H1 (cell line): ENCODE data around the gene TNS3. TPM values are rescaled to one million over a fixed set of nuclear protein-coding genes. Genes with fewer than 3 reads are reported as not detected.

Experiments used
- CTCF ChIA-PET: fragments of 300-600 bp; sonication (Branson Sonifier 250); formaldehyde crosslinking; loops from one replicate; lab custom pipeline; 2021; ENCODE audit not compliant: partially characterized antibody; lab: Charles Lee
- POLR2A ChIA-PET: fragments of 300-600 bp; sonication (Branson Sonifier 250); formaldehyde crosslinking; loops from one replicate; lab custom pipeline; 2021; ENCODE audit warnings: inconsistent platforms; ENCODE audit not compliant: partially characterized antibody; lab: Charles Lee
- DNase-seq, 2 experiments: peaks; one replicate each; pipeline versions ENCODE4 v3.0.0 to v3.0.0-alpha.2; 2010 to 2022; ENCODE audit warnings: low spot score in 2 of 2, low read depth in 1 of 2, mixed read lengths in 1 of 2
- FAIRE-seq: peaks from 2 replicates; lab custom pipeline; 2011; peaks lifted over from hg19 to GRCh38; lab: Jason Lieb, UNC
- H2AFZ ChIP-seq: 2 replicates; pipeline ENCODE4 v1.8.1; 2012; ENCODE audit warnings: low read length, inconsistent platforms
- H2AK5ac ChIP-seq: 2 replicates; pipeline ENCODE4 v1.6.1; 2013; ENCODE audit warnings: low read depth, low read length
- H2BK120ac ChIP-seq: replicated peaks from 2 replicates; pipeline ENCODE3; 2013; ENCODE audit warnings: low read depth, low read length, inconsistent platforms
- H2BK12ac ChIP-seq: 2 replicates; pipeline ENCODE4 v1.6.1; 2013; ENCODE audit warnings: low read depth, low read length
- H2BK15ac ChIP-seq: 2 replicates; pipeline ENCODE4 v1.6.1; 2013; ENCODE audit warnings: low read length
- H2BK20ac ChIP-seq: 2 replicates; pipeline ENCODE4 v1.6.1; 2013; ENCODE audit warnings: low read length
- H2BK5ac ChIP-seq: 2 replicates; pipeline ENCODE4 v1.6.1; 2013; ENCODE audit warnings: low read depth, low read length
- H3K14ac ChIP-seq: 2 replicates; pipeline ENCODE4 v1.6.1; 2013; ENCODE audit warnings: inconsistent platforms; ENCODE audit not compliant: insufficient read length
- H3K18ac ChIP-seq: 2 replicates; pipeline ENCODE4 v1.6.1; 2013; ENCODE audit warnings: low read length; ENCODE audit errors: extremely low read depth
- H3K23ac ChIP-seq: 2 replicates; pipeline ENCODE4 v1.6.1; 2013; ENCODE audit warnings: inconsistent platforms; ENCODE audit not compliant: insufficient read length
- H3K23me2 ChIP-seq: 2 replicates; pipeline ENCODE4 v1.6.1; 2013; ENCODE audit warnings: low read depth, low read length
- H3K27ac ChIP-seq: 2 replicates; pipeline ENCODE4 v1.6.1; 2011; ENCODE audit warnings: low read depth, low read length, inconsistent platforms
- H3K27me3 ChIP-seq, 4 experiments: replicated peaks in 1 of 4; 1 replicate in 1 of 4; 2 replicates in 3 of 4; pipeline versions ENCODE4 v1.6.1 to v1.8.1; 2011 to 2013; ENCODE audit warnings: low read length in 3 of 4, mild to moderate bottlenecking in 3 of 4, inconsistent platforms in 2 of 4, mixed read lengths in 2 of 4, moderate library complexity in 1 of 4; ENCODE audit not compliant: control insufficient read depth in 3 of 4, insufficient read depth in 3 of 4; ENCODE audit errors: extremely low read depth in 1 of 4
- H3K36me3 ChIP-seq, 4 experiments: 2 replicates each; pipeline versions ENCODE4 v1.6.1 to v1.8.1; 2011 to 2013; ENCODE audit warnings: mild to moderate bottlenecking in 4 of 4, low read length in 3 of 4, moderate library complexity in 2 of 4, control low read depth in 1 of 4, inconsistent platforms in 1 of 4; ENCODE audit not compliant: insufficient read depth in 4 of 4, control insufficient read depth in 2 of 4
- H3K4ac ChIP-seq: replicated peaks from 2 replicates; pipeline ENCODE3; 2013; ENCODE audit warnings: low read length, low read depth, mixed read lengths, inconsistent platforms; ENCODE audit not compliant: insufficient read length
- H3K4me1 ChIP-seq, 4 experiments: replicated peaks in 1 of 4; 1 replicate in 1 of 4; 2 replicates in 3 of 4; pipeline versions ENCODE4 v1.6.1 to v1.8.1; 2011 to 2013; ENCODE audit warnings: low read length in 3 of 4, inconsistent platforms in 2 of 4, mixed read lengths in 1 of 4; ENCODE audit not compliant: insufficient read depth in 4 of 4, control insufficient read depth in 3 of 4
- H3K4me2 ChIP-seq, 2 experiments: 2 replicates each; pipeline versions ENCODE4 v1.6.1 to v1.8.1; 2011 to 2013; ENCODE audit warnings: low read depth in 2 of 2, low read length in 2 of 2, control low read depth in 1 of 2, inconsistent platforms in 1 of 2, mild to moderate bottlenecking in 1 of 2; ENCODE audit not compliant: insufficient read depth in 1 of 2
- H3K4me3 ChIP-seq, 4 experiments: fragments of 200-600, 300-600 bp in 1 of 4; sonication (generic), shearing (Covaris generic), sonication (Bioruptor Twin) in 1 of 4; 2 replicates each; pipeline versions ENCODE4 v1.5.1 to v1.8.1; 2011 to 2016; ENCODE audit warnings: low read length in 4 of 4, low read depth in 3 of 4, control low read depth in 2 of 4, inconsistent platforms in 2 of 4, mild to moderate bottlenecking in 2 of 4, mixed read lengths in 1 of 4, moderate library complexity in 1 of 4; ENCODE audit not compliant: insufficient read depth in 2 of 4; ENCODE audit errors: extremely low read depth in 1 of 4
- H3K56ac ChIP-seq: replicated peaks from 2 replicates; pipeline ENCODE3; 2013; ENCODE audit warnings: low read depth, mild to moderate bottlenecking, mixed read lengths, low read length, inconsistent platforms; ENCODE audit not compliant: insufficient read length
- H3K79me1 ChIP-seq: 2 replicates; pipeline ENCODE4 v1.6.1; 2013; ENCODE audit warnings: low read depth, low read length, control low read depth
- H3K79me2 ChIP-seq, 2 experiments: 2 replicates each; pipeline versions ENCODE4 v1.6.1 to v1.8.1; 2012 to 2013; ENCODE audit warnings: low read length in 2 of 2, mild to moderate bottlenecking in 2 of 2, inconsistent platforms in 1 of 2; ENCODE audit not compliant: insufficient read depth in 2 of 2, control insufficient read depth in 1 of 2
- H3K9ac ChIP-seq, 4 experiments: replicated peaks in 1 of 4; 1 replicate in 1 of 4; 2 replicates in 3 of 4; pipeline versions ENCODE4 v1.6.1 to v1.8.1; 2011 to 2013; ENCODE audit warnings: low read depth in 3 of 4, low read length in 3 of 4, control low read depth in 2 of 4, mild to moderate bottlenecking in 2 of 4, moderate library complexity in 2 of 4, inconsistent platforms in 1 of 4; ENCODE audit errors: extremely low read depth in 1 of 4
- H3K9me3 ChIP-seq, 2 experiments: 2 replicates each; pipeline versions ENCODE4 v1.6.1 to v1.8.1; 2012 to 2013; ENCODE audit warnings: mild to moderate bottlenecking in 2 of 2, moderate library complexity in 2 of 2, control low read depth in 1 of 2, inconsistent platforms in 1 of 2, low read depth in 1 of 2, low read length in 1 of 2, mixed read lengths in 1 of 2; ENCODE audit not compliant: insufficient read depth in 2 of 2
- H4K20me1 ChIP-seq, 2 experiments: replicated peaks in 1 of 2; 2 replicates each; pipeline versions ENCODE3 to v1.8.1; 2011 to 2013; ENCODE audit warnings: inconsistent platforms in 2 of 2, low read length in 2 of 2, mild to moderate bottlenecking in 1 of 2; ENCODE audit not compliant: insufficient read depth in 2 of 2, control insufficient read depth in 1 of 2
- H4K5ac ChIP-seq: 2 replicates; pipeline ENCODE4 v1.6.1; 2013; ENCODE audit warnings: low read length, low read depth, mixed read lengths, inconsistent platforms; ENCODE audit not compliant: insufficient read length
- H4K8ac ChIP-seq: 2 replicates; pipeline ENCODE4 v1.8.0; 2013; ENCODE audit warnings: mild to moderate bottlenecking, moderate library complexity, low read length, inconsistent platforms; ENCODE audit not compliant: insufficient read depth; ENCODE audit errors: extremely low read depth
- H4K91ac ChIP-seq: replicated peaks from 2 replicates; pipeline ENCODE3; 2013; ENCODE audit warnings: low read length, mixed read lengths, inconsistent platforms; ENCODE audit not compliant: insufficient read length
- CHD2 ChIP-seq: IDR thresholded peaks from 2 replicates; pipeline ENCODE4 v1.6.1; 2012; ENCODE audit warnings: low read length, improper control_type of control experiment
- CREB1 ChIP-seq: IDR thresholded peaks from 2 replicates; pipeline ENCODE4 v1.6.1; 2012; ENCODE audit warnings: inconsistent platforms
- HDAC6 ChIP-seq: IDR thresholded peaks from one replicate; pipeline ENCODE4 v1.7.1; 2012; ENCODE audit warnings: low read depth, mild to moderate bottlenecking, inconsistent platforms, low read length, moderate library complexity
- JUN ChIP-seq: IDR thresholded peaks from 2 replicates; pipeline ENCODE4 v1.6.1; 2011; ENCODE audit warnings: low read depth, mild to moderate bottlenecking, improper control_type of control experiment, low read length
- JUND ChIP-seq: IDR thresholded peaks from 2 replicates; pipeline ENCODE4 v1.6.1; 2011; ENCODE audit warnings: mild to moderate bottlenecking, improper control_type of control experiment, low read length
- KDM4A ChIP-seq: IDR thresholded peaks from one replicate; pipeline ENCODE4 v1.7.1; 2012; ENCODE audit warnings: low read depth, mild to moderate bottlenecking, moderate library complexity, low read length, inconsistent platforms; ENCODE audit not compliant: severe bottlenecking
- MAFK ChIP-seq: IDR thresholded peaks from 2 replicates; pipeline ENCODE4 v1.6.1; 2012; ENCODE audit warnings: low read depth, mild to moderate bottlenecking, improper control_type of control experiment, low read length
- SIN3A ChIP-seq, 2 experiments: IDR thresholded peaks in 1 of 2; conservative IDR thresholded peaks in 1 of 2; 2 replicates each; pipeline ENCODE4 v1.6.1; 2011 to 2012; ENCODE audit warnings: low read length in 2 of 2, improper control_type of control experiment in 1 of 2, low read depth in 1 of 2, mild to moderate bottlenecking in 1 of 2
- SP2 ChIP-seq: IDR thresholded peaks from 2 replicates; pipeline ENCODE4 v1.6.1; 2012; ENCODE audit warnings: mild to moderate bottlenecking, low read length, inconsistent platforms
- SP4 ChIP-seq: IDR thresholded peaks from 2 replicates; pipeline ENCODE4 v1.6.1; 2012; ENCODE audit warnings: low read length, inconsistent platforms
- TBP ChIP-seq: IDR thresholded peaks from 2 replicates; pipeline ENCODE4 v1.6.1; 2011; ENCODE audit warnings: low read depth, low read length, improper control_type of control experiment
- WGBS, 2 experiments: shearing (Covaris generic) in 1 of 2; methylation state at CpG; one replicate each; pipeline versions ENCODE4 v1.1.6 to v1.1.7; 2013 to 2015; ENCODE audit warnings: low lambda C conversion rate in 2 of 2, mixed read lengths in 2 of 2, inconsistent platforms in 1 of 2, low coverage in 1 of 2, missing lambda C conversion rate in 1 of 2; ENCODE audit not compliant: insufficient replicate concordance in 2 of 2, insufficient coverage in 1 of 2, insufficient read length in 1 of 2; ENCODE audit errors: extremely low coverage in 1 of 2, missing lambda C conversion rate in 1 of 2; 5-methylcytosine and 5-hydroxymethylcytosine counted together
- polyA plus RNA-seq, 7 experiments: library from polyadenylated mRNA; depleted of rRNA in 3 of 7; stranded (reverse) in 5 of 7; unstranded in 2 of 7; fragments of >200 nt in 5 of 7; fragments of 200-250 nt in 2 of 7; gene quantifications; 1 replicate in 5 of 7; 2 replicates in 1 of 7; 4 replicates in 1 of 7; pipeline versions ENCODE4 v1.2.1 to v1.2.3, GENCODE V29; 2011 to 2013; ENCODE audit warnings: missing spikeins in 2 of 7, mixed read lengths in 2 of 7
- total RNA-seq: library from RNA; stranded (reverse); fragmentation: NEBNext Ultra II Directional; extraction: Animal tissue kit (Norgen Biotek cat#: 25700); gene quantifications from 2 replicates; pipeline ENCODE4 v1.2.1, GENCODE V29; 2021
- TF ChIP-seq, protein P1 (sequence below): IDR thresholded peaks from 2 replicates; pipeline ENCODE4 v1.6.1; 2012; ENCODE audit warnings: inconsistent platforms

The TNS3 gene
- total and polyA plus RNA-seq, 2 of the 8 experiments (the other 6 are each of a cell fraction or from before 2014, with no cell fraction given), result 11.9 to 24.2 TPM

DNA sequence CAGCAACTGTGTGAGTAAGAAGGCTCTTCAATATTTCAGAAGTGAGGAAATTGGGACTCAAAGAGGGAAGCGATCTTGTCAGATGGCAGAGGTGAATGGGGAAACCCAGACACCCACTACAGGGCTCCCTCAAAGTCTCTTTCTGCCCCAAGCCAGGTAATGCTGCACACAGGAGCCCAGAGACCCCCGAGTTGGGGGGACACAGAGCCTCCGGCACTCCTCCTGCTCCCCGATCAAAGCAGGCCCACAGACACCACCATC, 139.4 kb downstream of the TNS3 start:
- no peak overlapping the region for H2AFZ ChIP-seq
- ChIA-PET POLR2A (no interaction called here), CTCF (interaction anchor here (0.6 to 4.2 kb wide), 8 partner anchors 11 to 376 kb away, joined by 3 to 27 read pairs (median 4); no protein-coding TSS in a partner anchor)
- H2BK120ac ChIP-seq, result no peak overlapping the region
- H3K23ac ChIP-seq, result no peak overlapping the region
- no peak overlapping the region for H3K4me2 ChIP-seq
- H2BK5ac ChIP-seq, result no peak overlapping the region
- no peak overlapping the region for H3K56ac ChIP-seq
- no peak overlapping the region for H3K4ac ChIP-seq
- peaks cover 0 to 4% of the 10 kb centered on the region in 2 experiments for H4K20me1 ChIP-seq
- peaks cover 0 to 4% (median 0%) of the 10 kb centered on the region in 4 experiments; a peak in 2 of 7 replicates for H3K4me1 ChIP-seq
- H2BK12ac ChIP-seq, result no peak overlapping the region
- H3K36me3 ChIP-seq, result peaks cover 0 to 7% (median 2%) of the 10 kb centered on the region in 4 experiments; a peak in 2 of 8 replicates
- no peak overlapping the region for H2AK5ac ChIP-seq
- no peak overlapping the region for H3K14ac ChIP-seq
- H2BK15ac ChIP-seq, result no peak overlapping the region
- TF ChIP-seq KDM4A (no peak), JUND (no peak), MAFK (no peak), CHD2 (no peak), SIN3A (conservative IDR thresholded peaks at IDR 0.05 in 1 of 2, IDR thresholded peaks at IDR 0.05 in 1 of 2; ENCODE audit: low read depth in 1 of 2, low read length in 2 of 2) (no peak), SP2 (no peak), JUN (no peak), SP4 (no peak), TBP (no peak), CREB1 (no peak), HDAC6 (no peak)
- TF ChIP-seq, protein P1, sequence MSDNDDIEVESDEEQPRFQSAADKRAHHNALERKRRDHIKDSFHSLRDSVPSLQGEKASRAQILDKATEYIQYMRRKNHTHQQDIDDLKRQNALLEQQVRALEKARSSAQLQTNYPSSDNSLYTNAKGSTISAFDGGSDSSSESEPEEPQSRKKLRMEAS, result no peak
- H3K27ac ChIP-seq, result no peak overlapping the region
- no peak overlapping the region for H4K91ac ChIP-seq
- no peak overlapping the region for H4K5ac ChIP-seq
- no peak overlapping the region for H4K8ac ChIP-seq
- no peak overlapping the region for H3K4me3 ChIP-seq
- H2BK20ac ChIP-seq, result no peak overlapping the region
- no peak for FAIRE-seq
- H3K23me2 ChIP-seq, result no peaks in the 10 kb centered on the region
- no peak overlapping the region for H3K9ac ChIP-seq
- H3K18ac ChIP-seq, result no peak overlapping the region
- no peaks in the 10 kb centered on the region; a peak in 1 of 4 replicates for H3K79me2 ChIP-seq
- no peak for DNase-seq
- WGBS, 2 experiments, result 100% methylated on average over 4 of the region's 4 CpGs; no CpG with 5 or more reads in 1 of the 2 experiments
- H3K79me1 ChIP-seq, result peaks cover 5% of the 10 kb centered on the region; the same call in 1 of the 2 replicates
- no peaks in the 10 kb centered on the region for H3K27me3 ChIP-seq
- H3K9me3 ChIP-seq, result no peaks in the 10 kb centered on the region
